HepG2 (cell line): ENCODE measurements around the gene TMEM63C. TPM values are rescaled to one million over a fixed set of nuclear protein-coding genes. Genes with fewer than 3 reads are reported as not detected.

Experiments
- CREBL2 ChIP-seq: sonication (generic); formaldehyde crosslinking; IDR thresholded peaks from 2 replicates; pipeline ENCODE4 v1.8.1; 2023; ENCODE audit warnings: missing genetic modification reagents, mild to moderate bottlenecking, borderline replicate concordance
- HOXD1 ChIP-seq: sonication (generic); formaldehyde crosslinking; IDR thresholded peaks from 2 replicates; pipeline ENCODE4 v1.5.0; 2020; ENCODE audit warnings: missing genetic modification reagents
- KDM5A ChIP-seq: fragments of 200-600 bp; sonication (generic); IDR thresholded peaks from 2 replicates; pipeline ENCODE4 v1.7.0; 2018; ENCODE audit warnings: antibody characterized with exemption, mild to moderate bottlenecking, low read length, borderline replicate concordance
- MYPOP ChIP-seq: sonication (generic); formaldehyde crosslinking; IDR thresholded peaks from 2 replicates; pipeline ENCODE4 v1.8.1; 2023; ENCODE audit warnings: mild to moderate bottlenecking, moderate library complexity, missing genetic modification reagents
- NFYB ChIP-seq: sonication (generic); formaldehyde crosslinking; IDR thresholded peaks from 2 replicates; pipeline ENCODE4 v1.4.0; 2020; ENCODE audit warnings: missing genetic modification reagents
- THAP9 ChIP-seq: sonication (generic); formaldehyde crosslinking; IDR thresholded peaks from 2 replicates; pipeline ENCODE4; 2020; ENCODE audit warnings: missing genetic modification reagents, mild to moderate bottlenecking, borderline replicate concordance
- ZBTB40 ChIP-seq, 2 experiments: fragments of 450-650 bp in 1 of 2; sonication (generic) in 1 of 2; formaldehyde crosslinking in 1 of 2; IDR thresholded peaks; 2 replicates each; pipeline versions ENCODE4 v1.6.1 to v1.8.0; 2016 to 2022; ENCODE audit warnings: antibody characterized with exemption in 1 of 2, mild to moderate bottlenecking in 1 of 2, missing genetic modification reagents in 1 of 2
- ZNF121 ChIP-seq: sonication (generic); formaldehyde crosslinking; IDR thresholded peaks from 2 replicates; pipeline ENCODE4 v1.5.0; 2020; ENCODE audit warnings: mild to moderate bottlenecking, missing genetic modification reagents
- ZNF230 ChIP-seq: sonication (generic); formaldehyde crosslinking; IDR thresholded peaks from 2 replicates; pipeline ENCODE4 v1.4.0; 2020; ENCODE audit warnings: mild to moderate bottlenecking, missing genetic modification reagents
- ZNF343 ChIP-seq: sonication (generic); formaldehyde crosslinking; IDR thresholded peaks from 2 replicates; pipeline ENCODE4 v1.4.0; 2020; ENCODE audit warnings: mild to moderate bottlenecking, missing genetic modification reagents
- ZNF432 ChIP-seq: sonication (generic); formaldehyde crosslinking; IDR thresholded peaks from 2 replicates; pipeline ENCODE4 v1.5.0; 2020; ENCODE audit warnings: missing genetic modification reagents, mild to moderate bottlenecking, borderline replicate concordance
- ZNF562 ChIP-seq: sonication (generic); formaldehyde crosslinking; IDR thresholded peaks from 2 replicates; pipeline ENCODE4 v1.8.0; 2022; ENCODE audit warnings: missing genetic modification reagents, borderline replicate concordance
- polyA plus RNA-seq, 8 experiments: library from polyadenylated mRNA; depleted of rRNA in 3 of 8; stranded (reverse) in 7 of 8; unstranded in 1 of 8; fragments of >200 nt; fragmentation: Illumina TruSeq in 4 of 8; extraction: Trizol in 4 of 8; gene quantifications; 2 replicates each; pipeline versions ENCODE4 v1.2.1 to v1.2.3, GENCODE V29; 2011 to 2016; ENCODE audit warnings: low read depth in 4 of 8, missing spikeins in 1 of 8, mixed read lengths in 1 of 8; ENCODE audit not compliant: insufficient read depth in 1 of 8
- total RNA-seq, 5 experiments: library from RNA; depleted of rRNA; stranded (reverse); fragments of >200 nt; fragmentation: Illumina TruSeq; extraction: Trizol; gene quantifications; 2 replicates each; pipeline ENCODE4 v1.2.3, GENCODE V29; 2016; ENCODE audit warnings: low read depth in 1 of 5

The TMEM63C gene
- total and polyA plus RNA-seq, 2 of the 13 experiments (the other 11 are each of a cell fraction or from before 2014, with no cell fraction given) = 0.17 to 0.27 TPM

- TF ChIP-seq THAP9 (CRISPR knock-in tag) = no peak
- no peak for TF ChIP-seq ZNF562 (CRISPR knock-in tag)
- TF ChIP-seq KDM5A = no peak
- TF ChIP-seq ZNF432 = no peak
- TF ChIP-seq NFYB (CRISPR knock-in tag) = no peak
- no peak for TF ChIP-seq ZNF343 (CRISPR knock-in tag)
- TF ChIP-seq CREBL2 (CRISPR knock-in tag) = no peak
- no peak for TF ChIP-seq ZNF230
- no peak for TF ChIP-seq HOXD1
- no peak for TF ChIP-seq ZBTB40 (IDR thresholded peaks at IDR 0.05)
- no peak for TF ChIP-seq ZBTB40 (CRISPR knock-in tag; IDR thresholded peaks at IDR 0.05)
- peak; percentile 91 for TF ChIP-seq MYPOP (CRISPR knock-in tag)
- no peak for TF ChIP-seq ZNF121 (CRISPR knock-in tag)
Measured at GRCh38 chr14:77141214-77142004, 40.2 kb upstream of the TMEM63C start, which contains the start of gene ZDHHC22 (continued).
